WERI-Rb-1 (cell line): ENCODE data around the gene CATSPER3.

ENCODE experiments used
- DNase-seq: peaks from one replicate; pipeline ENCODE4 v3.0.0-alpha.2; 2020
- H3K27ac ChIP-seq: fragments of 250-450 bp; sonication (Bioruptor Pico); 2 replicates; pipeline ENCODE4 v1.5.1; 2020; ENCODE audit warnings: mild to moderate bottlenecking, moderate library complexity
- H3K27me3 ChIP-seq: fragments of 250-450 bp; sonication (Bioruptor Pico); 2 replicates; pipeline ENCODE4 v1.5.1; 2021; ENCODE audit warnings: mild to moderate bottlenecking, low read depth, moderate library complexity; ENCODE audit not compliant: insufficient read depth, severe bottlenecking
- H3K36me3 ChIP-seq: fragments of 250-450 bp; sonication (Bioruptor Pico); 2 replicates; pipeline ENCODE4 v1.5.1; 2020; ENCODE audit warnings: mild to moderate bottlenecking, moderate library complexity
- H3K4me3 ChIP-seq: 2 replicates; pipeline ENCODE4 v1.5.1; 2011; ENCODE audit warnings: low read depth, mild to moderate bottlenecking, control low read depth, low read length
- H3K9me3 ChIP-seq: fragments of 250-450 bp; sonication (Bioruptor Pico); 2 replicates; pipeline ENCODE4 v1.5.1; 2021; ENCODE audit warnings: mild to moderate bottlenecking, moderate library complexity; ENCODE audit not compliant: severe bottlenecking
- TF ChIP-seq, protein P1 (sequence below): IDR thresholded peaks from 2 replicates; pipeline ENCODE4 v1.5.1; 2011; ENCODE audit warnings: low read depth, mild to moderate bottlenecking, control low read depth, inconsistent platforms, low read length

Gene CATSPER3

DNA sequence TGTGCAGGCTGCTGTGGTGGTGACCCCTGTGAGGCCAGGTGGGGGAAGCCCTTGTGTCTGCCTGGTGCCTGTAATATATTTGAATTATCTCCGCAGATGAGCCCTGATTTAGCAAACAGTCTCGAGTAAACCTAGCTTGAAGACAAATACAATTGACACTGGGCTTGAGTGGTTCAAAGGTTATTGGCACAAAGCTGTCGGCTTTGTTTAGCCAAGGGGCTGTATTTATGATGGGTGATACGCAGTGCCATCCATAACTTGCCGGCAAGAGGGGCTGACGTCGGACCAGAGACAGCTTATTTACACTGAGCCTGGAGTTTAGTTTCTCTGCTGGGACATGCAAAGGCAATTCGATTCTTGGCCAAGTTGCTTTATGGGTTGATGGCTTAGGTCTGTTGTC lies 86.3 kb downstream of the CATSPER3 start:
- no peak overlapping the region for H3K4me3 ChIP-seq
- H3K9me3 ChIP-seq: no peaks in the 10 kb centered on the region
- H3K27me3 ChIP-seq: no peaks in the 10 kb centered on the region
- no peak overlapping the region for H3K27ac ChIP-seq
- DNase-seq: no peak
- TF ChIP-seq, protein P1, sequence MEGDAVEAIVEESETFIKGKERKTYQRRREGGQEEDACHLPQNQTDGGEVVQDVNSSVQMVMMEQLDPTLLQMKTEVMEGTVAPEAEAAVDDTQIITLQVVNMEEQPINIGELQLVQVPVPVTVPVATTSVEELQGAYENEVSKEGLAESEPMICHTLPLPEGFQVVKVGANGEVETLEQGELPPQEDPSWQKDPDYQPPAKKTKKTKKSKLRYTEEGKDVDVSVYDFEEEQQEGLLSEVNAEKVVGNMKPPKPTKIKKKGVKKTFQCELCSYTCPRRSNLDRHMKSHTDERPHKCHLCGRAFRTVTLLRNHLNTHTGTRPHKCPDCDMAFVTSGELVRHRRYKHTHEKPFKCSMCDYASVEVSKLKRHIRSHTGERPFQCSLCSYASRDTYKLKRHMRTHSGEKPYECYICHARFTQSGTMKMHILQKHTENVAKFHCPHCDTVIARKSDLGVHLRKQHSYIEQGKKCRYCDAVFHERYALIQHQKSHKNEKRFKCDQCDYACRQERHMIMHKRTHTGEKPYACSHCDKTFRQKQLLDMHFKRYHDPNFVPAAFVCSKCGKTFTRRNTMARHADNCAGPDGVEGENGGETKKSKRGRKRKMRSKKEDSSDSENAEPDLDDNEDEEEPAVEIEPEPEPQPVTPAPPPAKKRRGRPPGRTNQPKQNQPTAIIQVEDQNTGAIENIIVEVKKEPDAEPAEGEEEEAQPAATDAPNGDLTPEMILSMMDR: no peak
- no peaks in the 10 kb centered on the region for H3K36me3 ChIP-seq

DNA sequence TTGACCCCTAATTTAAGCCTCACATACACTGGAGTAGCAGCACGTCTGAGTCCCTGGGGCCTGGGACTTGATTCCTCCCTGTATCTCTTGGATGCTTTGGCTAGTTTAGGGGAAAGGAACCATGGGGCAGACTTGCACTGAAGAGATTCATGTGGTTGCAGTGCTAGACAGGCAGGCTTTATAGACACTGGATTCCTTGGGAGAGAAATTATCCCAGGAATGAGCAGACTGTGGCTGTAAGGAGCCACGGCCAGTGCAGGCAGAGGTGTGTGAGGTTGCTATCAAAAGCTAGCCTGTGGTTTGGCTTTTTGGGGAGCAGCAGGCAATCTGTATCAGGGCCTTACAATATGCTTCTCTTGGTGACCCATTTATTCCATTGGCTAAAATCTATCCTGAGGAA lies 86.8 kb downstream of the CATSPER3 start:
- Histone ChIP-seq H3K36me3 (no peaks in the 10 kb centered on the region), H3K9me3 (no peaks in the 10 kb centered on the region), H3K27ac (no peak overlapping the region), H3K27me3 (no peaks in the 10 kb centered on the region), H3K4me3 (no peak overlapping the region)
- no peak for DNase-seq
- TF ChIP-seq, protein P1: no peak

DNA sequence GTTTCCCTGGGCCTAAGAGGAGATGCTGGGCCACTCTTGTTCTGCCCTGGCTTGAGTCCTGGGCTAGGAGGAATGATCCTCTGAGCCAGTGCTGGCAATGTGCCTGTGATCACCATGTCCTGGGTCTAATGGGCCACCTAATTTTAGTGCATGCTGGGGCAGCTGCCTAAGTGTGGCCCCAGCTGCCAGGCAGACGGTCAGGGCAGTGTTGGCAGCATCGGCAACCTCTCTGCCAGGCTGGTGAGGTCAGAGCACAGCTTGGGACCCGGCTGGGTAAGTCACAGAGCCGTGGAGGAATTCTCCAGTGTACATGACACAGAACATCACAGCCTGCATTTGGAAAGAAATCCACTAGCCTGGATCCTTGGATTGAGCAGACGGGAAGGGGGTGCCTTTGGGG lies 87.7 kb downstream of the CATSPER3 start:
- Histone ChIP-seq H3K4me3 (no peak overlapping the region), H3K9me3 (no peaks in the 10 kb centered on the region), H3K27me3 (no peaks in the 10 kb centered on the region), H3K36me3 (no peaks in the 10 kb centered on the region), H3K27ac (no peak overlapping the region)
- no peak for DNase-seq
- TF ChIP-seq, protein P1: no peak

DNA sequence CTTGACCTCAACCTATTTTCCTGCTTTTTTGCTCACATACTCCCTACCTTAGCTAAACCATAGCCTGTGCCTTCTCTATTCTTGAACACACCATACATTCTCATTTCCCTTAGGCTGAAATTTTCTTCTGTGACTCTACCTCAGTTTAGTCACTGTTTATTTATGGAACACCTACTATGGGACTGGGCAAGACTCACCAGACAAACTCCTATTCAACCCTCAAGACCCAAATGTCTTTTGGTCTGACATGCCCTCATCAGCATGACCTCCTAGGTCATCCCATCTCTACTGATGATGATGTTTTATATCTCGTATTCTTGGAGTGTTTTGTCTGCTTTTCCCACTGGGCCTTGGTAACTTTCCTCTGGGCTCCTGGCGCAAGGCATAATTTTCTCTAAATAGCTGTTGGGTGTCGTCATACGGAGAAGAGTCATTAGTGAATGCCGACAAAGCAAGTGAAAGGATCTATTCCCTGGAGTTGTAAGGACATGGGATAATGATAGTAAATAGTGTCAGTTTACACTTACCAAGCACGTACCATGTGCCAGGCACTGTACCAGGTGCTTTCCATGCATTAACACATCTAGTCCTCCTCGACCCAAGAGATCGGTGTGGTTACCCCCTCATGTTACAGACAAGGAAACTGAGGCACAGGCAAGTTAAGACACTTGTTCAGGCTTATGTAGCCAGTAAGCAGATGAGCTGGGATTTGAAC lies 88.8 kb downstream of the CATSPER3 start:
- no peak for DNase-seq
- TF ChIP-seq, protein P1: no peak
- H3K9me3 ChIP-seq: no peaks in the 10 kb centered on the region
- no peaks in the 10 kb centered on the region for H3K36me3 ChIP-seq
- H3K4me3 ChIP-seq: no peak overlapping the region
- no peak overlapping the region for H3K27ac ChIP-seq
- H3K27me3 ChIP-seq: no peaks in the 10 kb centered on the region

DNA sequence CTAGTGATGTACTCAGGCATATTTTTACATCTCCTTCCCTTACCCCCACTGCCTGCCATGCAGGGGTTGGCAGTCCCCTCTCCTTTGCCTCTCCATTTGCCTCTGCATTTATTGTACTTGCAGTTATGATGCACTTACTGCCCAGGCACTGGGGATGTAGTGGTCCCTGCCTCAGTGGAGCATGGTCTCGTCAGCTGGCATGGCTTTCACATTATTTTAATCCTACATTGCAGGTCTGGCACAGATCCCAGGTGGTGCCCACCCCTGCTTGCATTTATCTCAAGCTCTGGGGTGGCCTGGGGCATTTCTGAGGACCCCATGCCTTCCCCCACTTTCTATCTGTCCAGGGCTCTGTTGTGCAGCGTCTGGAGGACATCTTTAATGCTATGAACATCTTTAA lies 89.5 kb downstream of the CATSPER3 start:
- no peaks in the 10 kb centered on the region for H3K36me3 ChIP-seq
- TF ChIP-seq, protein P1: no peak
- DNase-seq: no peak
- H3K27ac ChIP-seq: no peak overlapping the region
- H3K9me3 ChIP-seq: no peaks in the 10 kb centered on the region
- no peak overlapping the region for H3K4me3 ChIP-seq
- H3K27me3 ChIP-seq: no peaks in the 10 kb centered on the region

DNA sequence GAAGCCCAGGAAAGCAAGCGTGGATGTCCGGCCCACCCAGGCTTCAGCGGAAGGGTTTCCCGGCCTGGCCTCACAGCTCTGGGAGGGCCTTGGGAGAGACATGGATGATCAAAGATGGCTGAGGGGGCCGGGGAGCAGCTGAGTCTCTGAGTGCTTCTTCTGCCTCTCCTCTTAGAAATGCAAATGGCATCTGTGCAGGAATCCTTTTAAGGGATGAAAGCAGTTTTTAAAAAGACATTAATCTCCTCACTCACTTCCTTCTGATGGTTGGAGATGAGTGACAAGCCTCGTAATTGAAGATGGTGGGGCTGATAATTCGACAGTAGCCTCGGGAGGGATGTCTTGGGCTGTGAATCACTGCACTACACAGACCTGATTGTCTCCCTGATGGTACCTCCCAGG lies 90.6 kb downstream of the CATSPER3 start:
- TF ChIP-seq, protein P1: no peak
- H3K4me3 ChIP-seq: no peak overlapping the region
- DNase-seq: no peak
- H3K36me3 ChIP-seq: no peaks in the 10 kb centered on the region
- no peaks in the 10 kb centered on the region for H3K27me3 ChIP-seq
- no peaks in the 10 kb centered on the region for H3K9me3 ChIP-seq
- H3K27ac ChIP-seq: no peak overlapping the region
